MM.1S (cell line): Measurements from ENCODE around the gene TAS2R43.

Experiments used
- CTCF ChIP-seq: fragments of 300-600 bp; sonication (generic); IDR thresholded peaks from 2 replicates; pipeline ENCODE4 v1.5.1; 2016; ENCODE audit warnings: antibody characterized with exemption, low read length, mixed read lengths
- EZH2 ChIP-seq: fragments of 300-600 bp; sonication (generic); optimal IDR thresholded peaks from 2 replicates; pipeline ENCODE3; 2017; ENCODE audit warnings: low read depth, mild to moderate bottlenecking, antibody characterized with exemption, low read length, mixed read lengths
- EZH2phosphoT487 ChIP-seq: fragments of 300-600 bp; sonication (generic); IDR thresholded peaks from 2 replicates; pipeline ENCODE4 v1.6.1; 2018; ENCODE audit warnings: antibody characterized with exemption, low read length

DNA sequence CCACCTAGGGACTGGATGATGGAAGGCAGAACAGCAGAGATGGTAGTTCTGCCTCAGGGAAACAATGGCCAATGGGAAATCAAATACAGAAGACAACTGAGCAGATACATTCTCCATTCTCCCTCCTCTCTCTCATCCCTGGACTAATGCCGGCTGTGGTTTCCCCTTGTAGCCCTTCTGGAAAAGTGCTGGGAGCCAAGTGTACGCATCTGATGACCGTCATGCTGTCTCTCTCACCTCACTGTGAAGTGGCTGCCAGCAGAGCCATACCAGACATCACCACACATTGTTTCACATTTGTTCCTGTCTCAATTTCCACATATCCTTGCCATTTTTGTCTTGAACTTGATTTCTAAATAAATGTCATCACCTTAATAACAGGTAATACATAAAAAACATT is 33.1 kb downstream of the TAS2R43 start:
- TF ChIP-seq CTCF (no peak), EZH2 (no peak), EZH2phosphoT487 (no peak)
